H9 (cell line): ENCODE measurements around the gene TP73. TPM values are rescaled to one million over a fixed set of nuclear protein-coding genes. Genes with fewer than 3 reads are reported as not detected.

Source experiments
- DNase-seq: peaks from one replicate; pipeline ENCODE4 v3.0.0-alpha.2; 2017
- H2AFZ ChIP-seq: one replicate; pipeline ENCODE4 v1.6.1; 2013; ENCODE audit warnings: mild to moderate bottlenecking, low read length, control low read depth, moderate library complexity
- H2AK5ac ChIP-seq: 2 replicates; pipeline ENCODE4 v1.6.1; 2013; ENCODE audit warnings: low read length, control low read depth, mixed read lengths; ENCODE audit not compliant: insufficient read length
- H2BK120ac ChIP-seq: one replicate; pipeline ENCODE4 v1.6.1; 2013; ENCODE audit warnings: low read depth, mild to moderate bottlenecking, low read length, control low read depth, inconsistent platforms; ENCODE audit not compliant: poor library complexity, severe bottlenecking
- H2BK12ac ChIP-seq: 2 replicates; pipeline ENCODE4 v1.6.1; 2013; ENCODE audit warnings: low read length, control low read depth, mixed read lengths, low read depth; ENCODE audit not compliant: insufficient read length
- H2BK15ac ChIP-seq: 2 replicates; pipeline ENCODE4 v1.6.1; 2013; ENCODE audit warnings: low read depth, low read length, control low read depth
- H2BK20ac ChIP-seq: one replicate; pipeline ENCODE4 v1.6.1; 2013; ENCODE audit warnings: low read depth, mild to moderate bottlenecking, low read length, control low read depth, inconsistent platforms; ENCODE audit not compliant: poor library complexity, severe bottlenecking
- H2BK5ac ChIP-seq: 2 replicates; pipeline ENCODE4 v1.6.1; 2013; ENCODE audit warnings: low read length, control low read depth, mixed read lengths; ENCODE audit not compliant: insufficient read length
- H3K14ac ChIP-seq: 2 replicates; pipeline ENCODE4 v1.6.1; 2013; ENCODE audit warnings: low read length, control low read depth; ENCODE audit not compliant: insufficient read depth
- H3K18ac ChIP-seq: 2 replicates; pipeline ENCODE4 v1.6.1; 2013; ENCODE audit warnings: low read depth, mild to moderate bottlenecking, mixed read lengths, low read length, control low read depth; ENCODE audit not compliant: insufficient read length
- H3K23ac ChIP-seq: 2 replicates; pipeline ENCODE4 v1.6.1; 2013; ENCODE audit warnings: low read length, control low read depth, mixed read lengths, low read depth; ENCODE audit not compliant: insufficient read length
- H3K23me2 ChIP-seq: 2 replicates; pipeline ENCODE4 v1.6.1; 2013; ENCODE audit warnings: low read depth, mild to moderate bottlenecking, mixed read lengths, low read length, control low read depth; ENCODE audit not compliant: insufficient read length, poor library complexity, severe bottlenecking
- H3K27ac ChIP-seq: 2 replicates; pipeline ENCODE4 v1.5.1; 2013; ENCODE audit warnings: low read length, control low read depth, mixed read lengths, low read depth; ENCODE audit not compliant: insufficient read length
- H3K27me3 ChIP-seq: 2 replicates; pipeline ENCODE4 v1.6.1; 2013; ENCODE audit warnings: low read length, control low read depth, inconsistent platforms; ENCODE audit not compliant: insufficient read depth
- H3K4ac ChIP-seq: 2 replicates; pipeline ENCODE4 v1.6.1; 2013; ENCODE audit warnings: low read depth, mild to moderate bottlenecking, control low read depth, inconsistent platforms, low read length, moderate library complexity
- H3K4me1 ChIP-seq: 2 replicates; pipeline ENCODE4 v1.6.1; 2013; ENCODE audit warnings: low read length, control low read depth, inconsistent platforms; ENCODE audit not compliant: insufficient read depth
- H3K4me2 ChIP-seq: 2 replicates; pipeline ENCODE4 v1.6.1; 2013; ENCODE audit warnings: low read length, control low read depth, mixed read lengths; ENCODE audit not compliant: insufficient read length, insufficient read depth
- H3K56ac ChIP-seq: 2 replicates; pipeline ENCODE4 v1.6.1; 2013; ENCODE audit warnings: low read depth, mild to moderate bottlenecking, mixed read lengths, low read length, control low read depth; ENCODE audit not compliant: insufficient read length
- H3K79me1 ChIP-seq: 2 replicates; pipeline ENCODE4 v1.6.1; 2013; ENCODE audit warnings: low read depth, mild to moderate bottlenecking, moderate library complexity, low read length, control low read depth, inconsistent platforms; ENCODE audit not compliant: insufficient read depth, poor library complexity, severe bottlenecking
- H3K79me2 ChIP-seq: 2 replicates; pipeline ENCODE4 v1.6.1; 2013; ENCODE audit warnings: low read length, control low read depth, inconsistent platforms; ENCODE audit not compliant: insufficient read depth
- H3K9ac ChIP-seq: 2 replicates; pipeline ENCODE4 v1.6.1; 2013; ENCODE audit warnings: low read length, control low read depth, mixed read lengths; ENCODE audit not compliant: insufficient read length; ENCODE audit errors: extremely low read depth
- H3K9me3 ChIP-seq: one replicate; pipeline ENCODE4 v1.6.1; 2013; ENCODE audit warnings: low read depth, low read length, inconsistent platforms; ENCODE audit not compliant: control insufficient read depth
- H3T11ph ChIP-seq: one replicate; pipeline ENCODE4 v1.6.1; 2013; ENCODE audit warnings: mild to moderate bottlenecking, low read length, control low read depth, inconsistent platforms
- H4K20me1 ChIP-seq: one replicate; pipeline ENCODE4 v1.6.1; 2013; ENCODE audit not compliant: control insufficient read depth, insufficient read length, insufficient read depth
- H4K5ac ChIP-seq: 2 replicates; pipeline ENCODE4 v1.6.1; 2013; ENCODE audit warnings: low read depth, mild to moderate bottlenecking, mixed read lengths, low read length, control low read depth; ENCODE audit not compliant: insufficient read length
- H4K8ac ChIP-seq: replicated peaks from 2 replicates; pipeline ENCODE4 v1.6.1; 2013; ENCODE audit warnings: low read length, control low read depth, mixed read lengths, low read depth; ENCODE audit not compliant: insufficient read length
- H4K91ac ChIP-seq: 2 replicates; pipeline ENCODE4 v1.6.1; 2013; ENCODE audit warnings: low read depth, mild to moderate bottlenecking, moderate library complexity, mixed read lengths, low read length, control low read depth; ENCODE audit not compliant: insufficient read length
- H3K27ac Mint-ChIP-seq, 3 experiments: 2 replicates in 2 of 3; 3 replicates in 1 of 3; pipeline ENCODE4 v1.8.0; 2020 to 2021; ENCODE audit warnings: mixed read lengths in 3 of 3, mild to moderate bottlenecking in 1 of 3, moderate library complexity in 1 of 3
- H3K27me3 Mint-ChIP-seq: 2 replicates; pipeline ENCODE4 v1.8.0; 2021; ENCODE audit warnings: low read depth, mild to moderate bottlenecking, moderate library complexity, mixed read lengths
- H3K36me3 Mint-ChIP-seq, 3 experiments: 2 replicates in 2 of 3; 3 replicates in 1 of 3; pipeline ENCODE4 v1.8.0; 2020 to 2021; ENCODE audit warnings: low read depth in 3 of 3, mixed read lengths in 3 of 3; ENCODE audit not compliant: insufficient read depth in 1 of 3
- H3K4me1 Mint-ChIP-seq, 2 experiments: 2 replicates each; pipeline ENCODE4 v1.8.0; 2020; ENCODE audit warnings: mixed read lengths in 2 of 2
- H3K4me3 Mint-ChIP-seq, 2 experiments: 2 replicates in 1 of 2; 3 replicates in 1 of 2; pipeline ENCODE4 v1.8.0; 2020 to 2021; ENCODE audit warnings: mild to moderate bottlenecking in 2 of 2, mixed read lengths in 2 of 2, moderate library complexity in 1 of 2
- H3K9me3 Mint-ChIP-seq, 2 experiments: 2 replicates in 1 of 2; 3 replicates in 1 of 2; pipeline ENCODE4 v1.8.0; 2020; ENCODE audit warnings: mild to moderate bottlenecking in 2 of 2, mixed read lengths in 2 of 2, moderate library complexity in 1 of 2
- WGBS: extraction: QIAGEN DNeasy Blood & Tissue Kit; methylation state at CpG from one replicate; pipeline ENCODE4 v1.1.7; 2013; ENCODE audit warnings: missing lambda C conversion rate, low lambda C conversion rate, mixed read lengths; ENCODE audit not compliant: insufficient read length; ENCODE audit errors: extremely low coverage; 5-methylcytosine and 5-hydroxymethylcytosine counted together
- total RNA-seq: library from RNA; stranded (reverse); gene quantifications from 2 replicates; pipeline ENCODE4 v1.2.1, GENCODE V29; 2021
- TF ChIP-seq, protein P1 (sequence below): fragments of 200-600 bp; sonication (generic); conservative IDR thresholded peaks from 3 replicates; pipeline ENCODE4 v1.8.0; 2021; ENCODE audit warnings: antibody characterized with exemption, mild to moderate bottlenecking

The TP73 gene
- total RNA-seq, 1 experiment from 2014 or later: 4.7 TPM

DNA sequence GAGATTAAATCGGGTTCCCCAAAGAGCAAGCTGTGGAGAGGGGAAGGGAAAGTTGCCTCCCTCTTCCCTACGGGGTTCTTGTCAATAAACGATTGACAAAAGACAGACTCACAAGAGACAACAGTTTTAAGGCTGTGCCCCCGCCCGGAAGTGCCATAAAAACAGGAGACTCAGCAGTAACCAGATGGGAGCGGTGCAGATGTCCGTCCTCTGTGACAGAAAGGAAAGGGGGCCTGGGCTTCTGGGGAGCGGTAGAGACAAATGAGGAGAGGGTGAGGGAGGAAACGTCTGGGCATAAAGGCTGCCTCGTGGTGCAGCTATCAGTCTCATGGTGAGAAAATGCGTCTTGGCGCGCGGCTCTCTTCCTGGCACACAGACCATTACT is 5.9 kb downstream of the TP73 start:
- no peak for DNase-seq
- H3K4me3 Mint-ChIP-seq: no peak overlapping the region
- no peak overlapping the region for H3K27ac ChIP-seq

More for the DNA sequence above, 5.9 kb downstream of the TP73 start:
- no peak overlapping the region for H2BK12ac ChIP-seq
- H3K4ac ChIP-seq: no peak overlapping the region
- no peak overlapping the region for H2BK15ac ChIP-seq
- peaks cover 79% of the 10 kb centered on the region for H3K27me3 Mint-ChIP-seq
- no peak overlapping the region for H3T11ph ChIP-seq
- H2BK20ac ChIP-seq: no peak overlapping the region
- no peaks in the 10 kb centered on the region for H3K79me2 ChIP-seq
- H3K14ac ChIP-seq: no peak overlapping the region; the same call in 1 of the 2 replicates
- H2BK5ac ChIP-seq: no peak overlapping the region
- H4K8ac ChIP-seq: no peak overlapping the region
- no peak overlapping the region for H2BK120ac ChIP-seq
- WGBS: no CpG with 5 or more reads among the region's 14 CpGs
- no peak overlapping the region for H4K5ac ChIP-seq
- H3K18ac ChIP-seq: no peak overlapping the region
- H3K27ac Mint-ChIP-seq: no peak overlapping the region
- TF ChIP-seq, protein P1, sequence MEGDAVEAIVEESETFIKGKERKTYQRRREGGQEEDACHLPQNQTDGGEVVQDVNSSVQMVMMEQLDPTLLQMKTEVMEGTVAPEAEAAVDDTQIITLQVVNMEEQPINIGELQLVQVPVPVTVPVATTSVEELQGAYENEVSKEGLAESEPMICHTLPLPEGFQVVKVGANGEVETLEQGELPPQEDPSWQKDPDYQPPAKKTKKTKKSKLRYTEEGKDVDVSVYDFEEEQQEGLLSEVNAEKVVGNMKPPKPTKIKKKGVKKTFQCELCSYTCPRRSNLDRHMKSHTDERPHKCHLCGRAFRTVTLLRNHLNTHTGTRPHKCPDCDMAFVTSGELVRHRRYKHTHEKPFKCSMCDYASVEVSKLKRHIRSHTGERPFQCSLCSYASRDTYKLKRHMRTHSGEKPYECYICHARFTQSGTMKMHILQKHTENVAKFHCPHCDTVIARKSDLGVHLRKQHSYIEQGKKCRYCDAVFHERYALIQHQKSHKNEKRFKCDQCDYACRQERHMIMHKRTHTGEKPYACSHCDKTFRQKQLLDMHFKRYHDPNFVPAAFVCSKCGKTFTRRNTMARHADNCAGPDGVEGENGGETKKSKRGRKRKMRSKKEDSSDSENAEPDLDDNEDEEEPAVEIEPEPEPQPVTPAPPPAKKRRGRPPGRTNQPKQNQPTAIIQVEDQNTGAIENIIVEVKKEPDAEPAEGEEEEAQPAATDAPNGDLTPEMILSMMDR: no peak
- no peaks in the 10 kb centered on the region for H3K9me3 ChIP-seq
- H3K23me2 ChIP-seq: no peaks in the 10 kb centered on the region
- H3K4me1 Mint-ChIP-seq: peaks cover 16 to 21% of the 10 kb centered on the region in 2 experiments
- H3K79me1 ChIP-seq: no peaks in the 10 kb centered on the region
- no peaks in the 10 kb centered on the region for H3K36me3 Mint-ChIP-seq
- H3K23ac ChIP-seq: no peak overlapping the region
- no peak overlapping the region for H2AFZ ChIP-seq
- peaks cover 15% of the 10 kb centered on the region for H3K27me3 ChIP-seq
- no peak overlapping the region for H4K91ac ChIP-seq
- no peak overlapping the region for H2AK5ac ChIP-seq
- no peaks in the 10 kb centered on the region for H4K20me1 ChIP-seq
- H3K4me1 ChIP-seq: no peaks in the 10 kb centered on the region
- peaks cover 0 to 2% of the 10 kb centered on the region in 2 experiments; a peak in 1 of 5 replicates for H3K9me3 Mint-ChIP-seq
- no peak overlapping the region for H3K56ac ChIP-seq
- no peak overlapping the region for H3K4me2 ChIP-seq
- H3K9ac ChIP-seq: no peak overlapping the region
